ENCODE results near the gene FGFR3.

FGFR3 gene

GRCh38 chr4:1789552-1789951, 3.5 kb upstream of the FGFR3 start:
- DNase-seq = no peak

GRCh38 chr4:1790005-1790404, 3.1 kb upstream of the FGFR3 start:
- DNase-seq = no peak

GRCh38 chr4:1792158-1792831, 798 bp upstream of the FGFR3 start:
- no peak for DNase-seq

GRCh38 chr4:1793496-1793840, 375 bp downstream of the FGFR3 start:
- no peak for DNase-seq

- DNase-seq = no peak
Measured at GRCh38 chr4:1793940-1794808, 1.1 kb downstream of the FGFR3 start.

GRCh38 chr4:1794809-1795298, 1.8 kb downstream of the FGFR3 start:
- no peak for DNase-seq

GRCh38 chr4:1795299-1796195, 2.5 kb downstream of the FGFR3 start:
- no peak for DNase-seq

- DNase-seq = no peak
Measured at GRCh38 chr4:1796486-1797204, 3.6 kb downstream of the FGFR3 start.

GRCh38 chr4:1797298-1797860, 4.3 kb downstream of the FGFR3 start:
- DNase-seq = no peak

GRCh38 chr4:1797861-1798579, 4.9 kb downstream of the FGFR3 start:
- DNase-seq = no peak

GRCh38 chr4:1798580-1799386, 5.7 kb downstream of the FGFR3 start:
- DNase-seq = no peak

GRCh38 chr4:1799387-1800375, 6.6 kb downstream of the FGFR3 start:
- DNase-seq = no peak

GRCh38 chr4:1800805-1801204, 7.7 kb downstream of the FGFR3 start:
- no peak for DNase-seq

GRCh38 chr4:1801286-1801958, 8.3 kb downstream of the FGFR3 start:
- no peak for DNase-seq

GRCh38 chr4:1802151-1802715, 9.1 kb downstream of the FGFR3 start:
- no peak for DNase-seq

GRCh38 chr4:1802720-1803522, 9.8 kb downstream of the FGFR3 start:
- DNase-seq = no peak
